HT1080 (cell line): ENCODE results near the gene BACH2. TPM values are rescaled to one million over a fixed set of nuclear protein-coding genes. Genes with fewer than 3 reads are reported as not detected.
"Not testable (repeated sequence)": the region's sequence is repeated elsewhere in the genome, so short reads cannot be mapped to it uniquely, and the experiment has no call there.

ENCODE experiments used
- DNase-seq: peaks from one replicate; pipeline ENCODE4 v3.0.0-alpha.2; 2015; ENCODE audit warnings: low read depth
- total RNA-seq: library from RNA; depleted of rRNA; stranded (reverse); fragments of >200 nt; shearing (Covaris generic); gene quantifications from 2 replicates; pipeline ENCODE4 v1.2.3, GENCODE V29; 2014

The BACH2 gene
- total RNA-seq, 1 experiment from 2014 or later: 0.87 TPM

DNA sequence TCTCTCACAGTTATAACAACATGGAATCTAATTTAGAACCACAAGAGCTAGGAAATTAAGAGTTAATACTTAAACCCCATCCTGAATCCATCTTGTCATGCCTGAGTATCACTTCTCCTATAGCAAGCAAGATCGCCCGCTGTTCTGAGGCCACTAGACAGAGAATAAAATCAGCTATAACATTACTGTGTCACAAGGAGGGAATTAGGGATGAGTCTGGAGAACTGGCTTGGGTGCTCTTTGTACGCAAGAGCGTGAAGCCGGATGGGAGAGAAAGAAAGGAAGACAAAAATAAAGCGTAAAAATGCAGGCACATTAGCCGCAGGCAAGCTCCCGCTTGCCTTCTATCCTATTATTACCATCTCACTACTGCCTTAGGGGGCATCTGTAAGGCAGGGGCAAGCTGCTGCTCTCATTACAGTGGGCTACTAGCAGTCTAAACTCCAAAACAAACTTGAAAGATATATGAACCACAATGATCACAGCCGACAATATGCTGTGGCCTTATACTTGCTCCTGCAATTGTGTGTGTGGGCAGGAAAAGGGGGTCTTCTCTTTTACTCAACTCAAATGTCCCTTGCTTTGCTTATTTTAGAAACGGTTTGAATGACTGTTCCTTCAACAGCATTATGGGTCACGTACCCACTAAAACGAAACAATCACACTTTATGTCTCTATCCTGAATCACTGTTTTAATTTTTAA, 320.5 kb downstream of the BACH2 start:
- DNase-seq: no peak

DNA sequence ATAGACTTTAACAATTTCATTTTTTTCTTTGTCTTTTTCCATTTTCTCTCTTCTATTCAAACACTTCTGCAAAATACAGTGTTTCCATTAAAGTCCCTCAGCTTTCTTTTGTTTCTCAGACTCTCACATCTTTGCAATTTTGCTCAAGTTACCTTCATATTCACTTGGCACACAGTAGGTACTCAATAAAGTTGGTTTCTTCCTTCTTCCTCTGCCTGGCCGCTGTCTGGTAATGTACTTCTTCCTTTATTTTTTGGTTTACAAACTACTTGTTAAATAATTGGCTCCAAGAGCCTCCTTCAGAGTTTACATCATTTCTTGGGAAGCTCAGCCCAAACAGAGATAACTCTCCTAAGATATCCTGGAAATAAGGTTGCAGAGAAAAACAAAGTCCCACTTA, 321.3 kb downstream of the BACH2 start:
- no peak for DNase-seq

DNA sequence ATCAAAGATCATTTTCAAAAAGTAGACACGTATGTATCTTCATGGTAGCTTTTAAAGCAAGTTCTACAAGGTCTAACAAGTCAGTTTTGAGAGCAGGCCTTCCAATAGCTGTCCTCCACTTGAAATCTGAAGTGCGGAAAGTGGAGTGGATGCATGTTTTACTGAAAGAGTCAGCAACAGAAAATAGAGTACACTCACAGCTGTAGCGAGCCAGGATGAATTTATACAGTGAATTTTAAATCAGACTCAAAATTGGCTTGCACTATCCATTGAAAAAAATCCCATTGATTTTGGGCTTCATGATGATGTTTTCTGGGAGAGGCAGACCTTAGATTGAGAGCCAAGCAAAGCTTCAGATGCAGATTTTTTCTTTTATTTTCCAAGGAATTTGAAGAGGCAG, 321.8 kb downstream of the BACH2 start:
- no peak for DNase-seq

DNA sequence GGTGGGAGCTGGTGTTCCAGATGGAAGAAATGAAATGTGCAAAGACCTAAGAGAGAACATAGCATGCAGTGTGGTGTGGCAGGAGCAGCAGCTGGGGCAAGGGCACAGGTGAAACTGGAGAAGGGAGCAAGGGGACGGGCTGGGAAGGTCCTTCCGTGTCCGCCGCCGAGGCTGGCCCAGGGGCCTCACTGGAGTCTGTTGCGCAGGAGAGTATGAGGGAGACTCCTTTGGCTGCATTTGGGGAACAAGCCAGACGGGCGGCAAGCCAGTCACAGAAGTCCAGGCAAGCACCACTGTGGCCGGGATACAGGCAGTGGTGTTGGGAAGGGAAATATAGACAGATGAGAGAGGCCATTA, 324.6 kb downstream of the BACH2 start:
- no peak for DNase-seq

DNA sequence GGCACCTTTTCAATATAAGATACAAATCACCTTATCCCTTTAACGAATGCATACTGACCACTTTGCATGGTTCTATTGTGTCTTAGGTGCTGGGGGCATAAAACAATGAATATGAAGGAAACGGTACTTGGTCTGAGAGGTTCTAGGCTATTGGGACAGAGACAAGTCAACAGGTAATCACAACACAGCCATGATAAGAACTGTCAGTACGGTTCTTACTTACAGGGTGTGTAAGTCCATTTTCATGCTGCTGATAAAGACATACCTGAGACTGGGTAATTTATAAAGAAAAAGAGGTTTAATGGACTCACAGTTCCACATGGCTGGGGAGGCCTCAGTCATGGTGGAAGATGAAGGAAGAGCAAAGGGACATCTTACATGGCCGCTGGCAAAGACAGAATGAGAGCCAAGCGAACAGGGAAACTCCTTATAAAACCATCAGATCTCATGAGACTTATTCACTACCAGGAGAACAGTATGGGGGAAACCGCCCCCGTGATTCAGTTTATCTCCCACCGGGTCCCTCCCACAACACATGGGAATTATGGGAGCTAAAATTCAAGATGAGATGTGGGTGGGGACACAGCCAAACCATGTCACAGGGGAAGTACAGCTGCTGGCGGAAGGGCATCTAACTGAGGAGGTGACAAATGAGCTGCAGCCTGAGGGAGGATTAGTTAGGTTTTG, 325.2 kb downstream of the BACH2 start:
- not testable (repeated sequence) for DNase-seq

DNA sequence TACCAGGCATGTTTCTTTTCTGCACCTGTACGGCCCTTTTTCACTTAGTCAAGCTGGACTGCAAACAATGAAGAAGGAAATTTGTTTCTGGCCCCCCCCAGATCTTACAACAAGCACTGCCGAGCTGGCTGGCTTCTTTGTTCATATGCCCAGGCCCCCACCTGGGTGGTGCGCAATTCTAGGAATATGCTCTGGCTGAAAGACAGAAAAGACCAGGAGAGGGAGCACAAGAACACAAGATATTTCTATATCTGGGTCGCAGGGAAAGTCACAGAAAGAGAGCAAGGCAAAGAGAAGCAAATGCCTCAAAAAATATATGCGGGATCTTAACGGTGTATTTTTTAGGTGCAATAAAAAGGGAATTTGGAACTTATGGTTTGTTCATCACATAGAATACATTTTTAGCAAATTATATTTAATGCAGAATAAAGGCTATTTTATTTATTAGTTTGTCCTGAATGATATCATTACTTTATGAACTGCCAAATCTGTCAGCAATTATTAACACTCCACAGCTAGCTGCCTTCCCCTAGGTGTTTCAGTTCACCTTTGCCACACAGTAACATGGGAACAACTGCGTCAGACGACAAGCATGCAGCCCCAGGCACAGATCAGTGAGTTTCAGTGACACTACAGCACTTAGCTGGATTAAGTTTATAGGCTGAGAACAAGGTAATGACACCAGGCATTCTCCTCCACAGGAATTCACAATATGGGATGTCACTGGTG, 325.9 kb downstream of the BACH2 start:
- DNase-seq: peak; percentile 67

DNA sequence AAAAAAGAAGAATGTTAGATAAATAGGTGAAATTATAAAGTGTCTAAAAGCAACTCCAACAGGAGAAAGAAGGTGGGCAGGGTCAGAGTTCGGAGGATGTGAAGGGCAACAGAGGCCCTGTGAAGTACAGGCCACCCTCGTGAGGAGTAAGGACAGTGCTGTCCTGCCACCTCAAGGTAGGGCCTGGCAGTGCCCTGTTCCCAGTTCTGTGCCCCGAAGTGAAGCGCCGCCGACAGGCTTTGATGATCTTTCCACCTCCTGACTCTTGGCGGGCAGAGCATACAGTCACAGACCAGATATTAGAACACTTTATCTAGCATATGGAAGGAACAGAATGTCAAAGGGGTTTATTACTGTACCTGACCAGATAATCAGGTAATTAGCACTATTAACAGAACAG, 326.6 kb downstream of the BACH2 start:
- no peak for DNase-seq

DNA sequence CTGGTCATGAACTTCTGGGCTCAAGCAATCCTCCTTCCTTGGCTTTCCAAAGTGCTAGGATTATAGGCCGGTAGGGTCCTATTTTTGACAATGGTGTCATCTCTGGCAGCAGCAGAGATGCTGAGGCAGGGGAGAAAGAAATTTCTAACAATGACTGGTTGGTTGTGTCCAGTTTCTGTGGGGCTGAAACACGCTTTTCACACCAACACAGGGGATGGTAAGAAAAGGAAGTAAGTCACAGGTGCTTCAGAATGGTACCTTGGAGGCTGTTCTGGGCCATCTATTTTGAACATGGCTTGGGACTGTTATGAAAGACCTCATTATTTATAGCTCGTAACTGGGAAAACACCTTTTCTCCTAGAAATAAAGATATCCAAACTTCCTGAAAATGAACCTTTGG, 329.7 kb downstream of the BACH2 start:
- DNase-seq: no peak

DNA sequence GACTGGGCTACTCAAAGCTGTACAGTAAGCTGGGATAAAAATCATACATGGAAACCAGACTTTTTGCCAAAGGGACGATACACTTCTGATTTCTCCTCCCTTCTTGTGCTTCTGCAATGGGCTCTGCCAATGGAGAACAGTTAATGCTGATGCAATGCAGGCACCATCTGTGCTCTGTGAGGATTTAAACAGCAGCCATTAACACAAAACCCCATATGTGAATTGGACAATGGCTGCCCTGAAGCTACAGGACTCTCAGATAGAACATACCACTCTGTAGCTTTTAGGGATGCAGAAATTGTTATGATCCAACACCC, 330.5 kb downstream of the BACH2 start:
- no peak for DNase-seq

DNA sequence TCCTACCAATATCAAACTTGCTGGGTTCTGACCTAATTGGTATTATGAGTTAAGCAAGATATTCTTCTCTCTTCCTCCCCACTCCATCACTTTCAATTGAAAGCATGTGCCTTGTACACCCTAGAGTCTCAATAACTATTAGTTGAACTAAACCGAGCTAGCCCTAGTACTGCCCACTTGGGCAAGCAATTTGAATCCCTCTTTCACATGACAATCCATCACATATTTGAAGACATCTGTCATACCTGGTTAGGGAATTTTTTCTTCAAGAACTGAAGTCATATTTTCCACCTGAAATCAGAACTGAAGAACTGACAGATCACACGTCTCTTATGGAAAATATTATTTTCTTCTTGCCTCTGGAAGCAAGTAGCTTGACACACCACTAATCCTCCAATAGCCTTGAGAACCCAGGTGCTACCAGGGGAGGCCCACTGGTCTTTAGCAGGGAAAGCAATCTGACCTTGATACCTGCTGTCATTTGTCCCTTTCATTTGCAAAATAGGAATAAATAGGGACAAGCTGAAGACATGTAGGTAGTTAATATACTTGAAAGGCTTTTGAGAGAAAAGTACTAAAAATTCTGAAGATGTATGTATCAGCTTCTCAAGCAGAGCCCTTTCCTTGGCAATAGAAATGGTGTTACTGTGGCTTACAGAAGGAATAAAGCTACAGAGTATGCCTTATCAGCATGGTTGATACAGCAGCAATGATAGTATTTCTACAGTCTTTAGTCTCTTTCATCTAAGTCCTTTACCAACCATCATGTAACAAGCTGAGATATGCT, 331.0 kb downstream of the BACH2 start:
- no peak for DNase-seq

DNA sequence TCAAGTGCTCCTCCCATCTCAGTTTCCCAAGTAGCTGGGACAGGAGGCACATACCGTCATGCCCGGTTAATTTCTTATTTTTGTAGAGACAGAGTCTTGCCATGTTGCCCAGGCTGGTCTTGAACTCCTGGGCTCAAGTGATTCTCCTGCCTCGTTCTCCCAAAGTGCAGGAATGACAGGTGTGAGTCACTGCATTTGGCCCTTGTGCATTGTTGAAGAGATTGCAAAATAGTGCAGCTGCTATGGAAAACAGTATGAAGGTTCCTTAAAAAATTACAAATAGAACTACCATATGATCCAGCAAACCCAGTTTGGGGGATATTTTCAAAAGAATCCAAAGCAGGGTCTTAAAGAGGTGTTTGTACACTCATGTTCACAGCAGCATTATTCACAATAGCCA, 333.3 kb downstream of the BACH2 start:
- DNase-seq: no peak

DNA sequence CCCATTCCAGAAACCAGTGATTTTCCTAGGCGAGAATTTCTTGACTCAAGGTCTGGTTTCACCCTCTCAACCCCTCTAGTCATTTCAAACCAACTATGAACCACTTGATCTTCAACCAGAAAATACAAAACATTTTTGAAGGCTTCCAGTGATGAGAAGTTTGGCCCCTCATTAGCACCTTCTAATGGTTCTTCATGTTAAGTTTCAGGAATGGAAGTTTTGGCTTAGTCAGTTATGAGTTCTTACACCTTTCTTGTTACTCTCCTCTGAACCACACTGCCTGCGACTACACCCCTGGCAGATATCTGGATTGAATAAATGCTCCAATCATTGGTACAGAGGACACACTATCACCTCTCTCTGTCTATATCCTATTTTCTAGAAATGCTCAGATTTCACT, 335.2 kb downstream of the BACH2 start:
- DNase-seq: no peak

DNA sequence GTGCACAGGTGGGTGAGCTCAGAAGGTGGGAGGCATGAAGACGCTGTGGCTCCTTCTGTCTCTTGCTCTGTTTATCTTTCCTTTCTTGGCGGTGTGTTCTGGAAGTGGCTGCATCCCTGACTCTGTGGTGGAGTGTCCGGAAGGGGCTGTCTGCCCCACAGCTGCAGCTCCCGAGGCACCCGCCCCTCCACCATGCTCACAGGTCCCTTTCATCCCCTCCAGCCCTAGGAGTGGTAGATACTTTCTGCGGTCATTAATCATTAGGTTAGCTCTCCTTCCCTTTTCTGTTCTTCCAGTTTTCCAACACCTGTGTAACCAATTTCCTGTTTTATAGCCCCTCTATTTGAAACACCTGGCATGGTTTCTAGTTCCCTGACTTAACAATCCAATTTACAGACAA, 336.8 kb downstream of the BACH2 start:
- DNase-seq: no peak

DNA sequence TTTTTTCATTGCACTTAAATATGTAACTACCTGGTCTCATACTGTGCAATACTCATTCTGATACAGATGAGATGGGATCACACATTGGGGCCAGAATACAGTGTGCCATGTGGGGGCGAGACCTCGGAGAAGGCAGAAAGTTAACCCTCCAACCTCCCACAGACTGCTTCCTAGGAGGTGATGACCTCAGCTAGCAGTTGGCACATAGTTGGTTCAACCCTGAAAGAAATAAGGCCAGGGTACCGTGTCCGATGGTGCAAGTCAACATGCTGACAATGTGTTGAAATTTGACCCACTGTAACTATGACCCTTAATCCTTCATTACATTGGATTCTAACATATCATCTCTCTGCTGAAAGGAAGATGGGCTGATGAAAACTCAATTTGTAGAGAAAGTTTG, 340.5 kb downstream of the BACH2 start:
- DNase-seq: no peak

DNA sequence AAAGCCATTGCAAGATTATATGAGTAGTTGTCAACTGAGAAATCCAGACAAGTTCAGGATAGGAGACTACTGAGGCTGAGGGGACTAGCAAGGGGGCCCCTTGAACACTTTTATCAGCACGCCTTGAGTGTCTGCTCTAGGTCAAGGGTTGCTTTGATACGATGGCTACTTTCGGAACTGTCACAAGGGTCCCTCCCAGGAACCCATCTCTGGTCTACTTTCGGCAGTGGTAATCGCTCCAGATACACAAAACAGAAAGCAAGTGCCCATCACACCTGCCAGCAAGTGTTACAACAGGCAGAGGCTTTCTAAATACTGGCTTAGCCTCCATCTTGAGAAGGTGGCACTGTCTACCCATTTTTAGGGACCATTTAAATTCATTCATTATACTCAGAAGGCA, 341.3 kb downstream of the BACH2 start:
- DNase-seq: no peak

DNA sequence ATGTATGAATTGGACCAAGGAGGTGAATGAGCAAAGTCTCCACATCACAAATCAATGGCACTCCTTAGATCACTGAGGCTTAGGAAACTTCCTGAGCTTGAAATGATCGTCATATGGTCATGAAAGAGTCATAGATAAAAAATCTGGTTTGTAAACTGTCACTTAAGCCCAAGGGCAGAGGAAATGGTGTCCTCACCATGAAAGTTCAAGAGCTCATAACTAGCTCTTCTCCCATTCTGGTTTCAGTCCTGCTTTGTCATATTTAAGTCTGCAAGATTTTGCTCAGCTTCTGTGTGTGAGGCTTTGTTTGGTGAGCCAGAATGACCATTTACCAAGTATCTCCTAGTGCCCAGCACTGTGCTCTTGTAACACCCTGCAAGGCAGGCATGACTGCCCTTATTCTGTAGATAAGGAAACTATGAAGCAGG, 341.9 kb downstream of the BACH2 start:
- peak; percentile 21 for DNase-seq

DNA sequence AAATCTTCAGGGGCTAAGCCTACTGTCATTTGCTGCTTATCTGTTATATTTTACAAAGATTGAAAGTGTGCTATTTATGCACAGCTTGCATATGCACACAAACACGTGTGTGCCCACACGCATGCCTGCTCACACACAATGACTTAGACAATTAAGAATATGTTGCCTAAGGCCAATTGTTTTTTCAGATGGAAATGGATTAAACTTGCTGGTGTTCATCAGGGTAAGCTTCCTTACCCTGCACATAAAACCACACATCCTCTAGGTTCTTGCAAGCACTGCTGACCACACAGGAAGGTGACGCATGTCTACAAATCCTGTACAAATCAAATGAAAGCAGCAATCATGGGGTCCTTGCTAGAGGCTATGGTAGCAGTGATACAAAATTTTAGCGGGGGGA, 344.0 kb downstream of the BACH2 start:
- peak; percentile 96 for DNase-seq

DNA sequence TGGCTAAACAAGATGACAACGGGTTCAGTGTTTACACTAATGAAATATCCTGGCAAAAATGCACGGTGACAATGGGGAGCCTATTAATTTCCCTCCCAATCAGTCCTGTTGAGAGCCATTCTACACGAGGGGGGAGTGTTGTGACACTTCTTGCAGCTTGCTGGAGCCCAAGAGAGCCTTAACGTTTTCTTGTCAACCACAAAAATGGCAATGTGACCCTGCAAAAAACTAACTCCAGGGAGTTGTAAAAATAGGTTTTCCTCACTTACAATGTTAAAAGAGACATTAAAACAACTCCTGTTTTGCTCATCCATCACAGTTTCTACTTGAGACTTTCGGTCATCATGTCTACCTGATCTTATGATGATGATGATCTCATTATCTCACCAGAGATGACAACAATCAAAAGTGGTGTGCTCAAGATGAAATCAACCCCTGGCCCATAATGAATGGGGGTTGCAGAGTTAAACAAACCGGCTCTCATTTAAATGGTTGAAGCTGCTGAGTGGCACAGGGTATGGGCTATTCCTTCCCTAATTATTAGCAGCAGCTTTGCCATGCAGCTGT, 344.5 kb downstream of the BACH2 start:
- DNase-seq: no peak

DNA sequence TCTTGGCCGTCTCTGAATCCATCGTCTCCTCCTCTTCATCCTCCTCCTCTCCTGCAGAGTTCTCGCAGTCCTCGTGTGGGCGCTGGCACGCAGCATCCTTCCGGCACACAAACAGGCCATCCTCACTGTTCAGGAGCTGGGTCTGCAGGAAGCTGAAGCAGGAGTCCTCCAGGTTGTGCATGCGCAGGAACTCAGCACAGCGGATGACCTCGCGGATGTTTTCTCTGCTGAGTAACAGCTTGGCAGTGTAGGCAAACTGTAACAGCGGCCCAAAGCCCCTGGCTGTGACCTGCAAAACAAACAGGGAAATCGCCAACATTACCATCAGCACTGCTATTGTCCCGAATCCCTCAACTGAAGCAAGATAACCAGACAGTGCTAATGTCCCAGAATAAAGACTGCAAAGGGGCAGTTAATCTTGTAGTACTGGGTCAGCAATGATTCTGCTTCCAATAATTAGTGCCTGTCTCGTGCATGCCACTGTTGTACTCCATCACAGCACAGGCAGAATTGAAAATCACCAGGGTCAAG, 345.0 kb downstream of the BACH2 start:
- DNase-seq: peak; percentile 46

DNA sequence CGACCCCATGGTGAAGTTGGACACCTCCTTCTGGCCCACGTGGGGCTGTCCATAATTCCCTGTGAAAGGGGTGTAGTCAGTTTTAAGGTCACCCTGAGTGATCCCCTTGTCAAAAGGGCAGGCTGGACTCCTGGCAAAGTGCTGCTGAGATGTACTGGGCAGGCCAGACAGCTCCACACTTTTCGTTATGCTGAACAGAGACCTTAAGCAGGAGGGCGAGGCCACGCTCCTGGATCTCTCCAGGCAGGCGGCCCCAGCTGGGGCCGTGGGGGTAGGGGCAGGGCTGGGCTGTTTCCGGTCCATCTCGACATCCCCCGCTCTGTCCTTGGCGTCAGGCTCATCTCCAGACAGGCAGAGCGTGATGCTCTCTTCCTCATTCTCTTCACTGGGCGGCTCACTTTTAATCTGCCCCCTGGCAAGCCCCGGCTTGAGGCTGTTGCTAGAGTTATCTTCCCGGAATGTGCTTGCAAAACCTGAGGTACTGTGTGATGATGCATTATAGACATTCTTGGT, 345.7 kb downstream of the BACH2 start:
- no peak for DNase-seq

DNA sequence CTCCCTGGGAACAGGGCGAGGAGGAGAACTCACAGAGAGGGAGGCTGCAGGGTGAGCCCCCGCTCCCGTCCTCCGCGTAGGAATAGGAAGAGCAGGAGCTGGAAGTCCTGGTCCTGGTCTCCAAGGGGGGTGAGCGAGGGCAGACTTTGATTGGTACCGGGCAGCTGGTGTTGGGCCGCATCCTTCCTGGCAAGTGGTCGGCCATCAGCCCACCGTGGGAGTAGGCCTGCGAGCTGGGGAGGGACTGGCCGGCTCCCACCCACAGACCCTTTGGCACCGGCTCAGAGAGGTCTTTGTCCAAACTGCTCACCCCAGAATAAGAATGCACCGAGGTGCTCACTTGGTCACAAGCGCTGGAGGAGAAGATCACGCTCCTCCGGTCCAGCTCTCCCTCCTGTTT, 346.2 kb downstream of the BACH2 start:
- no peak for DNase-seq
